H9 (cell line): ENCODE measurements around the gene SYTL1. TPM values are rescaled to one million over a fixed set of nuclear protein-coding genes. Genes with fewer than 3 reads are reported as not detected.

Source experiments
- DNase-seq: peaks from one replicate; pipeline ENCODE4 v3.0.0-alpha.2; 2017
- H2AFZ ChIP-seq: one replicate; pipeline ENCODE4 v1.6.1; 2013; ENCODE audit warnings: mild to moderate bottlenecking, low read length, control low read depth, moderate library complexity
- H2AK5ac ChIP-seq: 2 replicates; pipeline ENCODE4 v1.6.1; 2013; ENCODE audit warnings: low read length, control low read depth, mixed read lengths; ENCODE audit not compliant: insufficient read length
- H2BK120ac ChIP-seq: one replicate; pipeline ENCODE4 v1.6.1; 2013; ENCODE audit warnings: low read depth, mild to moderate bottlenecking, low read length, control low read depth, inconsistent platforms; ENCODE audit not compliant: poor library complexity, severe bottlenecking
- H2BK12ac ChIP-seq: 2 replicates; pipeline ENCODE4 v1.6.1; 2013; ENCODE audit warnings: low read length, control low read depth, mixed read lengths, low read depth; ENCODE audit not compliant: insufficient read length
- H2BK15ac ChIP-seq: 2 replicates; pipeline ENCODE4 v1.6.1; 2013; ENCODE audit warnings: low read depth, low read length, control low read depth
- H2BK20ac ChIP-seq: one replicate; pipeline ENCODE4 v1.6.1; 2013; ENCODE audit warnings: low read depth, mild to moderate bottlenecking, low read length, control low read depth, inconsistent platforms; ENCODE audit not compliant: poor library complexity, severe bottlenecking
- H2BK5ac ChIP-seq: 2 replicates; pipeline ENCODE4 v1.6.1; 2013; ENCODE audit warnings: low read length, control low read depth, mixed read lengths; ENCODE audit not compliant: insufficient read length
- H3K14ac ChIP-seq: 2 replicates; pipeline ENCODE4 v1.6.1; 2013; ENCODE audit warnings: low read length, control low read depth; ENCODE audit not compliant: insufficient read depth
- H3K18ac ChIP-seq: 2 replicates; pipeline ENCODE4 v1.6.1; 2013; ENCODE audit warnings: low read depth, mild to moderate bottlenecking, mixed read lengths, low read length, control low read depth; ENCODE audit not compliant: insufficient read length
- H3K23ac ChIP-seq: 2 replicates; pipeline ENCODE4 v1.6.1; 2013; ENCODE audit warnings: low read length, control low read depth, mixed read lengths, low read depth; ENCODE audit not compliant: insufficient read length
- H3K23me2 ChIP-seq: 2 replicates; pipeline ENCODE4 v1.6.1; 2013; ENCODE audit warnings: low read depth, mild to moderate bottlenecking, mixed read lengths, low read length, control low read depth; ENCODE audit not compliant: insufficient read length, poor library complexity, severe bottlenecking
- H3K27ac ChIP-seq: 2 replicates; pipeline ENCODE4 v1.5.1; 2013; ENCODE audit warnings: low read length, control low read depth, mixed read lengths, low read depth; ENCODE audit not compliant: insufficient read length
- H3K27me3 ChIP-seq: 2 replicates; pipeline ENCODE4 v1.6.1; 2013; ENCODE audit warnings: low read length, control low read depth, inconsistent platforms; ENCODE audit not compliant: insufficient read depth
- H3K4ac ChIP-seq: 2 replicates; pipeline ENCODE4 v1.6.1; 2013; ENCODE audit warnings: low read depth, mild to moderate bottlenecking, control low read depth, inconsistent platforms, low read length, moderate library complexity
- H3K4me1 ChIP-seq: 2 replicates; pipeline ENCODE4 v1.6.1; 2013; ENCODE audit warnings: low read length, control low read depth, inconsistent platforms; ENCODE audit not compliant: insufficient read depth
- H3K4me2 ChIP-seq: 2 replicates; pipeline ENCODE4 v1.6.1; 2013; ENCODE audit warnings: low read length, control low read depth, mixed read lengths; ENCODE audit not compliant: insufficient read length, insufficient read depth
- H3K56ac ChIP-seq: 2 replicates; pipeline ENCODE4 v1.6.1; 2013; ENCODE audit warnings: low read depth, mild to moderate bottlenecking, mixed read lengths, low read length, control low read depth; ENCODE audit not compliant: insufficient read length
- H3K79me1 ChIP-seq: 2 replicates; pipeline ENCODE4 v1.6.1; 2013; ENCODE audit warnings: low read depth, mild to moderate bottlenecking, moderate library complexity, low read length, control low read depth, inconsistent platforms; ENCODE audit not compliant: insufficient read depth, poor library complexity, severe bottlenecking
- H3K79me2 ChIP-seq: 2 replicates; pipeline ENCODE4 v1.6.1; 2013; ENCODE audit warnings: low read length, control low read depth, inconsistent platforms; ENCODE audit not compliant: insufficient read depth
- H3K9ac ChIP-seq: 2 replicates; pipeline ENCODE4 v1.6.1; 2013; ENCODE audit warnings: low read length, control low read depth, mixed read lengths; ENCODE audit not compliant: insufficient read length; ENCODE audit errors: extremely low read depth
- H3K9me3 ChIP-seq: one replicate; pipeline ENCODE4 v1.6.1; 2013; ENCODE audit warnings: low read depth, low read length, inconsistent platforms; ENCODE audit not compliant: control insufficient read depth
- H3T11ph ChIP-seq: one replicate; pipeline ENCODE4 v1.6.1; 2013; ENCODE audit warnings: mild to moderate bottlenecking, low read length, control low read depth, inconsistent platforms
- H4K20me1 ChIP-seq: one replicate; pipeline ENCODE4 v1.6.1; 2013; ENCODE audit not compliant: control insufficient read depth, insufficient read length, insufficient read depth
- H4K5ac ChIP-seq: 2 replicates; pipeline ENCODE4 v1.6.1; 2013; ENCODE audit warnings: low read depth, mild to moderate bottlenecking, mixed read lengths, low read length, control low read depth; ENCODE audit not compliant: insufficient read length
- H4K8ac ChIP-seq: replicated peaks from 2 replicates; pipeline ENCODE4 v1.6.1; 2013; ENCODE audit warnings: low read length, control low read depth, mixed read lengths, low read depth; ENCODE audit not compliant: insufficient read length
- H4K91ac ChIP-seq: 2 replicates; pipeline ENCODE4 v1.6.1; 2013; ENCODE audit warnings: low read depth, mild to moderate bottlenecking, moderate library complexity, mixed read lengths, low read length, control low read depth; ENCODE audit not compliant: insufficient read length
- H3K27ac Mint-ChIP-seq, 3 experiments: 2 replicates in 2 of 3; 3 replicates in 1 of 3; pipeline ENCODE4 v1.8.0; 2020 to 2021; ENCODE audit warnings: mixed read lengths in 3 of 3, mild to moderate bottlenecking in 1 of 3, moderate library complexity in 1 of 3
- H3K27me3 Mint-ChIP-seq: 2 replicates; pipeline ENCODE4 v1.8.0; 2021; ENCODE audit warnings: low read depth, mild to moderate bottlenecking, moderate library complexity, mixed read lengths
- H3K36me3 Mint-ChIP-seq, 3 experiments: 2 replicates in 2 of 3; 3 replicates in 1 of 3; pipeline ENCODE4 v1.8.0; 2020 to 2021; ENCODE audit warnings: low read depth in 3 of 3, mixed read lengths in 3 of 3; ENCODE audit not compliant: insufficient read depth in 1 of 3
- H3K4me1 Mint-ChIP-seq, 2 experiments: 2 replicates each; pipeline ENCODE4 v1.8.0; 2020; ENCODE audit warnings: mixed read lengths in 2 of 2
- H3K4me3 Mint-ChIP-seq, 2 experiments: 2 replicates in 1 of 2; 3 replicates in 1 of 2; pipeline ENCODE4 v1.8.0; 2020 to 2021; ENCODE audit warnings: mild to moderate bottlenecking in 2 of 2, mixed read lengths in 2 of 2, moderate library complexity in 1 of 2
- H3K9me3 Mint-ChIP-seq, 2 experiments: 2 replicates in 1 of 2; 3 replicates in 1 of 2; pipeline ENCODE4 v1.8.0; 2020; ENCODE audit warnings: mild to moderate bottlenecking in 2 of 2, mixed read lengths in 2 of 2, moderate library complexity in 1 of 2
- WGBS: extraction: QIAGEN DNeasy Blood & Tissue Kit; methylation state at CpG from one replicate; pipeline ENCODE4 v1.1.7; 2013; ENCODE audit warnings: missing lambda C conversion rate, low lambda C conversion rate, mixed read lengths; ENCODE audit not compliant: insufficient read length; ENCODE audit errors: extremely low coverage; 5-methylcytosine and 5-hydroxymethylcytosine counted together
- total RNA-seq: library from RNA; stranded (reverse); gene quantifications from 2 replicates; pipeline ENCODE4 v1.2.1, GENCODE V29; 2021
- TF ChIP-seq, protein P1 (sequence below): fragments of 200-600 bp; sonication (generic); conservative IDR thresholded peaks from 3 replicates; pipeline ENCODE4 v1.8.0; 2021; ENCODE audit warnings: antibody characterized with exemption, mild to moderate bottlenecking

Gene SYTL1
- total RNA-seq, 1 experiment from 2014 or later, result 12.0 TPM

DNA sequence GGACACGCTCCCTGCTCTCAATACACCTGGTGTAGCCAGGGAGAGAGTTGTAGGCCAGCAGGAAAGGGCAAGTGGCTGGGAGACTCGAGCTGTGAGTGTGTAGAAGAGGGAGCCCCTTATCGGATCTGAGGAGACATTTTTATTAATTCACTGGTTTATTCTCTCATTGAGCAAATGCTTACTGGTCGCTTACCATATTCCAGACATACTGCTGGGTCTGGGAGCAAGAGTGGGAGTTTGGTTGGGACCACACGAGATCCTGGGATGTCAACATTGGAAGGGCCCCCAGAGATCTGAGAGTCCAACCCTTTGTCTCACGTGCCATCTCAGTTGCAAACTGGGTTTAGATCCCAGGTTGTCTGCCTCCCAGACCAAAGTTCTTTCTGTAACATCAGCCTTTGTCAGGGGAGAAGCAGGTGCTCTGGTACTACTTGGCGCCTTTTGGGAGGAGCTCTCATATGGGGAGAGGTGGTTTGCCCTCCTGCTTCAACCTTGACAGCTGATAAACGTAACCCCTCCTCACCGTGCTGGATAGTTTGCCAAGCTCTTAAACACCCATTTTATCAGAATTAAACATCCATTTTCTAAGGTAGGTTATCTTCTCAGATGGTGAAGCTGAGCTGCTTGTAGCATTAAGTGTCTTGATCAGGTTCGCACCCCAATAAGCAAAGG is 19.1 kb upstream of the SYTL1 start:
- Histone ChIP-seq H2BK20ac (no peak overlapping the region), H3K4me1 (no peaks in the 10 kb centered on the region), H2BK15ac (0 out of 2 replicates have a peak overlapping the region, but pooled peaks have one; percentile 56), H2BK5ac (no peak overlapping the region), H3K27ac (no peak overlapping the region), H4K20me1 (no peaks in the 10 kb centered on the region), H3K4ac (no peak overlapping the region), H3K9me3 (no peaks in the 10 kb centered on the region), H4K5ac (no peak overlapping the region), H3K79me2 (peaks cover 8% of the 10 kb centered on the region; the same call in 1 of the 2 replicates), H3T11ph (no peak overlapping the region), H2BK12ac (no peak overlapping the region), H3K27me3 (no peaks in the 10 kb centered on the region; the same call in 1 of the 2 replicates), H2AK5ac (no peak overlapping the region), H3K14ac (peak overlapping the region; percentile 74; the same call in 1 of the 2 replicates), H3K79me1 (no peaks in the 10 kb centered on the region), H3K56ac (no peak overlapping the region), H3K4me2 (peak overlapping the region; percentile 95), H3K9ac (peak overlapping the region; percentile 98), H4K91ac (no peak overlapping the region), H3K23me2 (peaks cover 10% of the 10 kb centered on the region), H2AFZ (no peak overlapping the region), H3K18ac (peak overlapping the region; percentile 89), H2BK120ac (no peak overlapping the region), H4K8ac (no peak overlapping the region), H3K23ac (no peak overlapping the region)
- Mint-ChIP-seq H3K27me3 (peaks cover 1% of the 10 kb centered on the region), H3K27ac (peak overlapping the region; percentile 94 to 98 (median 97)), H3K4me3 (peak overlapping the region; percentile 96 to 99), H3K36me3 (peaks cover 10 to 27% (median 20%) of the 10 kb centered on the region in 3 experiments; a peak in 6 of 7 replicates), H3K4me1 (peaks cover 14 to 15% of the 10 kb centered on the region in 2 experiments), H3K9me3 (no peaks in the 10 kb centered on the region)
- DNase-seq, result no peak
- TF ChIP-seq, protein P1, sequence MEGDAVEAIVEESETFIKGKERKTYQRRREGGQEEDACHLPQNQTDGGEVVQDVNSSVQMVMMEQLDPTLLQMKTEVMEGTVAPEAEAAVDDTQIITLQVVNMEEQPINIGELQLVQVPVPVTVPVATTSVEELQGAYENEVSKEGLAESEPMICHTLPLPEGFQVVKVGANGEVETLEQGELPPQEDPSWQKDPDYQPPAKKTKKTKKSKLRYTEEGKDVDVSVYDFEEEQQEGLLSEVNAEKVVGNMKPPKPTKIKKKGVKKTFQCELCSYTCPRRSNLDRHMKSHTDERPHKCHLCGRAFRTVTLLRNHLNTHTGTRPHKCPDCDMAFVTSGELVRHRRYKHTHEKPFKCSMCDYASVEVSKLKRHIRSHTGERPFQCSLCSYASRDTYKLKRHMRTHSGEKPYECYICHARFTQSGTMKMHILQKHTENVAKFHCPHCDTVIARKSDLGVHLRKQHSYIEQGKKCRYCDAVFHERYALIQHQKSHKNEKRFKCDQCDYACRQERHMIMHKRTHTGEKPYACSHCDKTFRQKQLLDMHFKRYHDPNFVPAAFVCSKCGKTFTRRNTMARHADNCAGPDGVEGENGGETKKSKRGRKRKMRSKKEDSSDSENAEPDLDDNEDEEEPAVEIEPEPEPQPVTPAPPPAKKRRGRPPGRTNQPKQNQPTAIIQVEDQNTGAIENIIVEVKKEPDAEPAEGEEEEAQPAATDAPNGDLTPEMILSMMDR, result no peak
- no CpG with 5 or more reads among the region's 10 CpGs for WGBS
